Measurements from ENCODE around the gene KREMEN2.

Gene KREMEN2

GRCh38 chr16:3004319-3004718 lies 40.2 kb downstream of the KREMEN2 start:
- no peak for TF ChIP-seq CTCF (IDR thresholded peaks at IDR 0.05)
- H3K4me3 Mint-ChIP-seq: no peak overlapping the region
- no peaks in the 10 kb centered on the region for H3K9me3 Mint-ChIP-seq
- H3K27me3 Mint-ChIP-seq (ENCODE audit: low read depth, poor library complexity): peaks cover 60% of the 10 kb centered on the region
- DNase-seq: peak; percentile 38
- peaks cover 30% of the 10 kb centered on the region for H3K4me1 Mint-ChIP-seq
- no peaks in the 10 kb centered on the region for H3K36me3 Mint-ChIP-seq (ENCODE audit: low read depth)
- no peak overlapping the region for H3K27ac Mint-ChIP-seq

- Mint-ChIP-seq H3K27me3 (ENCODE audit: low read depth, poor library complexity) (peaks cover 58% of the 10 kb centered on the region), H3K9me3 (no peaks in the 10 kb centered on the region), H3K4me1 (peaks cover 35% of the 10 kb centered on the region), H3K4me3 (peak overlapping the region; percentile 65), H3K36me3 (ENCODE audit: low read depth) (no peaks in the 10 kb centered on the region), H3K27ac (no peak overlapping the region)
- TF ChIP-seq CTCF (IDR thresholded peaks at IDR 0.05): no peak
- DNase-seq: peak; percentile 35
These were observed 40.8 kb downstream of the KREMEN2 start for GRCh38 chr16:3004781-3005284.

- Mint-ChIP-seq H3K4me3 (peak overlapping the region; percentile 49), H3K9me3 (no peaks in the 10 kb centered on the region), H3K27me3 (ENCODE audit: low read depth, poor library complexity) (peaks cover 55% of the 10 kb centered on the region), H3K36me3 (ENCODE audit: low read depth) (no peaks in the 10 kb centered on the region), H3K4me1 (peaks cover 39% of the 10 kb centered on the region), H3K27ac (no peak overlapping the region)
- TF ChIP-seq CTCF (IDR thresholded peaks at IDR 0.05): no peak
- no peak for DNase-seq
These were observed 43.2 kb downstream of the KREMEN2 start for GRCh38 chr16:3007059-3007956.

GRCh38 chr16:3007957-3008689 lies 44.0 kb downstream of the KREMEN2 start:
- Mint-ChIP-seq H3K4me3 (peak overlapping the region; percentile 61), H3K27ac (no peak overlapping the region), H3K27me3 (ENCODE audit: low read depth, poor library complexity) (peaks cover 60% of the 10 kb centered on the region), H3K9me3 (no peaks in the 10 kb centered on the region), H3K4me1 (peaks cover 47% of the 10 kb centered on the region), H3K36me3 (ENCODE audit: low read depth) (no peaks in the 10 kb centered on the region)
- no peak for TF ChIP-seq CTCF (IDR thresholded peaks at IDR 0.05)
- no peak for DNase-seq

GRCh38 chr16:3008690-3009037 lies 44.6 kb downstream of the KREMEN2 start:
- H3K27ac Mint-ChIP-seq: no peak overlapping the region

More at GRCh38 chr16:3008690-3009037, 44.6 kb downstream of the KREMEN2 start:
- no peak overlapping the region for H3K4me3 Mint-ChIP-seq
- H3K4me1 Mint-ChIP-seq: peaks cover 47% of the 10 kb centered on the region
- peaks cover 65% of the 10 kb centered on the region for H3K27me3 Mint-ChIP-seq (ENCODE audit: low read depth, poor library complexity)
- TF ChIP-seq CTCF (IDR thresholded peaks at IDR 0.05): no peak
- H3K36me3 Mint-ChIP-seq (ENCODE audit: low read depth): no peaks in the 10 kb centered on the region
- no peaks in the 10 kb centered on the region for H3K9me3 Mint-ChIP-seq
- DNase-seq: no peak

Data from nephron progenitor cell (in vitro differentiated cells).